ENCODE results near the gene GTPBP1. TPM values are rescaled to one million over a fixed set of nuclear protein-coding genes. Genes with fewer than 3 reads are reported as not detected.
A peak's percentile ranks its signal among the peaks of the same experiment; 100 is the strongest.

GTPBP1 gene
- total and polyA plus RNA-seq, 2 of the 4 experiments (the other 2 are of a cell fraction): 12.4 to 29.5 TPM

- intact Hi-C loops (cut with micrococcal nuclease) (loop anchor here (10.0 kb wide), 1 partner anchor 653 kb away; the partner anchor contains the start of gene PICK1), dilution Hi-C loops (cut with HindIII; ENCODE audit: low sequenced_read_pairs, unreplicated experiment) (no loop called here), in situ Hi-C loops (cut with MboI; ENCODE audit: low sequenced_read_pairs) (no loop called here)
- no peaks in the 10 kb centered on the region for H3K9me3 ChIP-seq (ENCODE audit: control insufficient read depth, insufficient read depth, low read length)
- no peak overlapping the region for H4K8ac ChIP-seq (ENCODE audit: low read depth in 2 of 2, low read length in 2 of 2)
- H2BK20ac ChIP-seq (ENCODE audit: low read depth, low read length): no peak overlapping the region
- peaks cover 1% of the 10 kb centered on the region; the same call in 1 of the 2 replicates for H3K36me3 ChIP-seq (ENCODE audit: control insufficient read depth, insufficient read depth, low read length)
- H2BK5ac ChIP-seq (ENCODE audit: low read depth, low read length, poor library complexity, severe bottlenecking): peak overlapping the region; percentile 42
- peak; percentile 73 for DNase-seq
- H4K20me1 ChIP-seq (ENCODE audit: insufficient read depth, low read length): peaks cover 56% of the 10 kb centered on the region
- H4K5ac ChIP-seq (ENCODE audit: low read depth, low read length): no peak overlapping the region
- peak overlapping the region; percentile 38; the same call in 1 of the 2 replicates for H3K4ac ChIP-seq (ENCODE audit: low read depth, low read length)
- H3K4me3 ChIP-seq (ENCODE audit: insufficient read depth, low read depth, low read length): peak overlapping the region; percentile 69
- BruUV-seq (replicated peaks): no TSS peak
- peak overlapping the region; percentile 15 for H3K14ac ChIP-seq (replicated peaks; ENCODE audit: low read depth, low read length)
- H2AK9ac ChIP-seq (replicated peaks; ENCODE audit: low read depth, low read length, poor library complexity): no peak overlapping the region
- 0 out of 2 replicates have a peak overlapping the region, but pooled peaks have one; percentile 20 for H2AK5ac ChIP-seq (ENCODE audit: low read depth, low read length)
- 13% methylated on average over 1 of the region's 2 CpGs; no CpG with 5 or more reads in 1 of the 2 experiments for WGBS, 2 experiments (ENCODE audit: extremely low coverage in 2 of 2, insufficient read length in 1 of 2)
- no peaks in the 10 kb centered on the region for H3K27me3 ChIP-seq (ENCODE audit: control insufficient read depth, insufficient read depth, low read length)
- H3K56ac ChIP-seq (ENCODE audit: extremely low read depth, insufficient read depth, low read length): no peak overlapping the region
- peak; percentile 67 for TF ChIP-seq CEBPB (IDR thresholded peaks at IDR 0.05; ENCODE audit: low read depth, low read length)
- no peak for TF ChIP-seq SMC3 (IDR thresholded peaks at IDR 0.05; ENCODE audit: low read depth, low read length)
- TF ChIP-seq RAD21 (IDR thresholded peaks at IDR 0.05; ENCODE audit: low read length): no peak
- 0 out of 2 replicates have a peak, but pooled peaks have one; percentile 8 for TF ChIP-seq FOS (IDR thresholded peaks at IDR 0.05; ENCODE audit: low read depth, low read length)
- ATAC-seq (ENCODE audit: low read depth): no peak
- H4K91ac ChIP-seq (ENCODE audit: insufficient read depth, low read depth, low read length): no peak overlapping the region
- CTCF ChIA-PET: interaction anchor here (0.7 to 1.2 kb wide), 2 partner anchors 17 to 18 kb away, joined by 3 to 4 read pairs; no protein-coding TSS in a partner anchor
- H2BK15ac ChIP-seq (ENCODE audit: low read depth, low read length): no peak overlapping the region
- peak overlapping the region; percentile 92 for H3K4me2 ChIP-seq (ENCODE audit: low read depth, low read length)
- POLR2A ChIA-PET (ENCODE audit: unreplicated experiment): no interaction called here
- peak overlapping the region; percentile 34; the same call in 1 of the 2 replicates for H3K27ac ChIP-seq (ENCODE audit: insufficient read depth, low read length)
- H2AFZ ChIP-seq (replicated peaks; ENCODE audit: low read length, poor library complexity): no peak overlapping the region
- peak overlapping the region; percentile 68 for H3K23ac ChIP-seq (ENCODE audit: low read depth, low read length)
- peaks cover 4% of the 10 kb centered on the region; the same call in 1 of the 2 replicates for H3K4me1 ChIP-seq (ENCODE audit: control insufficient read depth, insufficient read depth, low read length)
- no peak overlapping the region for H3K18ac ChIP-seq (ENCODE audit: low read depth, low read length)
- H3K79me1 ChIP-seq (ENCODE audit: low read depth in 1 of 2, low read length in 2 of 2): peaks cover 9 to 61% of the 10 kb centered on the region in 2 experiments; a peak in 2 of 4 replicates
- no peak overlapping the region for H2BK120ac ChIP-seq (ENCODE audit: low read depth, low read length)
- H3K9ac ChIP-seq (ENCODE audit: low read depth, low read length): peak overlapping the region; percentile 34; the same call in 1 of the 2 replicates
- peaks cover 18% of the 10 kb centered on the region for H3K9me1 ChIP-seq (ENCODE audit: insufficient read depth, low read length)
These were observed 1.6 kb downstream of the GTPBP1 start for GRCh38 chr22:38707346-38707745.

Data from IMR-90 (cell line).